ENCODE results near the gene TENM4. TPM values are rescaled to one million over a fixed set of nuclear protein-coding genes. Genes with fewer than 3 reads are reported as not detected.

Gene TENM4
- total RNA-seq, 4 donors from 2014 or later = 0.88 to 61.5 (median 4.0) TPM

DNA sequence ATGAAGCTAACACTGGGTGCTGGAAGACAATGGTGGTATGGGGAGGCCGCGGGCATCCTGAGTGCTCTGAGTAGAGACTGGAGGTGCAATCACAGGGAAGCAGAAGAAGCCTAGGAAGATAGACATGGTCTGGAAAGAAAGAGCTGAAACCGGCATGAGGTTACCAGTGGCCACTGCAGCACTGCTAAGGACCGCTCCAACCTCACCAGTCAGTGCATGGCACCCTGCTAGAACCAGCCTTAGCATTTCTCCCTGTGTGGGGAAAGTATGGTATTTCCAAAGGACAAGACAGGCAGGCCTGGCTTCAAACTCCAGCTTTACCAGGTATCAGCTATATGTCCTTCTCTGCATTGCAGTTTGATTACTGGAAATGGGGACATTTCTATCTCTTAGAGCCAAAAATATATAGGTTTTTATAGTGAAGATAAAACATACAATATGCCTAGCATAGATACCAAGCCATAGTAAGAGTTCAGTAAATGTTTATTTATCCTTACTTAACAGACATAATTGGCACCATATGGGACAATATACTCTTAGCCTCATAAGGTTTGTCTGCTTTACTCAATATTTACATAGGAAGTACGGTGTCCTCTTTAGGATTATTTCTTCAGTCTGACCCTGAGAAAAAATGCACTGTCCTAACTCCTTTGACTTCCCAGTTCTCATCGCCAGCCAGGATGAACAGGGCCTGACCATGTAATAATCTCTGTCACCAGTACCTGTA, 231.1 kb downstream of the TENM4 start:
- TF ChIP-seq POLR2A (IDR thresholded peaks at IDR 0.05) = no peak
- TF ChIP-seq, protein P1, sequence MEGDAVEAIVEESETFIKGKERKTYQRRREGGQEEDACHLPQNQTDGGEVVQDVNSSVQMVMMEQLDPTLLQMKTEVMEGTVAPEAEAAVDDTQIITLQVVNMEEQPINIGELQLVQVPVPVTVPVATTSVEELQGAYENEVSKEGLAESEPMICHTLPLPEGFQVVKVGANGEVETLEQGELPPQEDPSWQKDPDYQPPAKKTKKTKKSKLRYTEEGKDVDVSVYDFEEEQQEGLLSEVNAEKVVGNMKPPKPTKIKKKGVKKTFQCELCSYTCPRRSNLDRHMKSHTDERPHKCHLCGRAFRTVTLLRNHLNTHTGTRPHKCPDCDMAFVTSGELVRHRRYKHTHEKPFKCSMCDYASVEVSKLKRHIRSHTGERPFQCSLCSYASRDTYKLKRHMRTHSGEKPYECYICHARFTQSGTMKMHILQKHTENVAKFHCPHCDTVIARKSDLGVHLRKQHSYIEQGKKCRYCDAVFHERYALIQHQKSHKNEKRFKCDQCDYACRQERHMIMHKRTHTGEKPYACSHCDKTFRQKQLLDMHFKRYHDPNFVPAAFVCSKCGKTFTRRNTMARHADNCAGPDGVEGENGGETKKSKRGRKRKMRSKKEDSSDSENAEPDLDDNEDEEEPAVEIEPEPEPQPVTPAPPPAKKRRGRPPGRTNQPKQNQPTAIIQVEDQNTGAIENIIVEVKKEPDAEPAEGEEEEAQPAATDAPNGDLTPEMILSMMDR (IDR thresholded peaks at IDR 0.05) = no peak
- Histone ChIP-seq H3K27me3 (no peaks in the 10 kb centered on the region), H3K27ac (no peak overlapping the region), H3K4me3 (no peak overlapping the region), H3K36me3 (no peaks in the 10 kb centered on the region), H3K4me1 (no peaks in the 10 kb centered on the region), H3K9me3 (no peaks in the 10 kb centered on the region)
- intact Hi-C loops (cut with DNase I; ENCODE audit: low total_unique reads) = no loop called here
- no peak for DNase-seq

GRCh38 chr11:79208126-79208525, 232.7 kb downstream of the TENM4 start:
- Histone ChIP-seq H3K9me3 (no peaks in the 10 kb centered on the region), H3K27me3 (no peaks in the 10 kb centered on the region), H3K4me3 (no peak overlapping the region), H3K4me1 (no peaks in the 10 kb centered on the region), H3K27ac (no peak overlapping the region), H3K36me3 (no peaks in the 10 kb centered on the region)
- no peak for DNase-seq
- TF ChIP-seq, protein P1 (IDR thresholded peaks at IDR 0.05) = no peak
- TF ChIP-seq POLR2A (IDR thresholded peaks at IDR 0.05) = no peak
- intact Hi-C loops (cut with DNase I; ENCODE audit: low total_unique reads) = no loop called here

DNA sequence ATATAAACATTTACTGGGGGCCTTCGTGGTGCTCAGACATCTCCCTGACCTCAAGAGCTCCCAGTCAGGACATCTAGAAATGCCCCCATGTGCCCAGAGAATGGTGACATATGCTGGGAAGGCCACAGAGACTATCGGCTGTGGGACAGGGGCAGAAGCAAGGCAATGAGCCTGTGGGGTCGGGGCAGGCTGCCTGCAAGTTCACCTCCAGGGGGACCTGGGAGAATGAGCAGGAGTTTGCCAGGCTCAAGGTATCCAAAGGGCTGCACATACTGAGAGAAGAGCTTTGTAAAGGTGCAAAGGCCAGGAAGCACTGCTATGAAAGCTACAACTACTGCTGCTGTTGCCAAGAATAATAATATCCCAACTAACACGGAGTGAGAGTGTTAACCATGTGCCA, 233.9 kb downstream of the TENM4 start:
- H3K27ac ChIP-seq = no peak overlapping the region
- intact Hi-C loops (cut with DNase I; ENCODE audit: low total_unique reads) = no loop called here

GRCh38 chr11:79205786-79206185, 235.0 kb downstream of the TENM4 start:
- intact Hi-C loops (cut with DNase I; ENCODE audit: low total_unique reads) = no loop called here
- H3K4me1 ChIP-seq = no peaks in the 10 kb centered on the region
- TF ChIP-seq, protein P1 (IDR thresholded peaks at IDR 0.05) = no peak
- no peak for TF ChIP-seq POLR2A (IDR thresholded peaks at IDR 0.05)

More for the DNA sequence above, 233.9 kb downstream of the TENM4 start:
- Histone ChIP-seq H3K36me3 (no peaks in the 10 kb centered on the region), H3K27me3 (no peaks in the 10 kb centered on the region), H3K4me3 (no peak overlapping the region), H3K4me1 (no peaks in the 10 kb centered on the region), H3K9me3 (no peaks in the 10 kb centered on the region)
- TF ChIP-seq, protein P1 (IDR thresholded peaks at IDR 0.05) = no peak
- no peak for TF ChIP-seq POLR2A (IDR thresholded peaks at IDR 0.05)
- DNase-seq = no peak

DNA sequence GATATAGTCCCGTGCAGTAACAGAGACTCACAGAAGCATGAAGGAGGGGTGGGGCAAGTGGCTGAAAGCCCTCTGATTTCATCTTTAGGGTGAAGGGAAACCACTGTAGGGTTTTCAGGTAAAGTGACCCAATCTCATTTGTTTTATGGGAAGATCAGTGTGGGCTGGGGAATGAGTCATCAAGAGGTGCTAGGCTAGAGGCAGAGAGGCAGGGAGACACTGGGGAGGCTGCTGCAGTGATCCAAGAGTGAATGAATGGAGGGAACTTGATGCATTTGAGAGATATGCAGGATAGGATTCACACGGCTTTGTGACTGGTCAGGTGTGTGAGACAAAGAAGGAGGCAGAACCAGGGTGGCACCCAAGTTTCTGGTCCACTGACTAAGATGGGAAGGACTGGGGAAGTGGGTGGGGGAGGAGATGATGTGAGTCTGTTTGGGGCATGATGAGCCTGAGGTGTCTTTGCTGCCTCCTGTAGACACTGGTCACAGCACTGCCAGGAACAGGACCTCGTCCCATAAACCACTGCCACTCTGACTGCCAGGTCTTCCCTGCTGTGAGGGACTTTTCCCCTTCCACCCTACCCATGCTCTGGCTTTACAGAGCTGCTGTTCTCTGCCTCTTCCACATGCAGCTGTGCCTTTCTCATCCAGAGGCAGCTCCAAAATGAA, 239.0 kb downstream of the TENM4 start:
- Histone ChIP-seq H3K36me3 (no peaks in the 10 kb centered on the region), H3K27me3 (no peaks in the 10 kb centered on the region), H3K9me3 (no peaks in the 10 kb centered on the region), H3K4me3 (no peak overlapping the region), H3K4me1 (no peaks in the 10 kb centered on the region), H3K27ac (no peak overlapping the region)
- DNase-seq = no peak
- intact Hi-C loops (cut with DNase I; ENCODE audit: low total_unique reads) = no loop called here
- no peak for TF ChIP-seq POLR2A (IDR thresholded peaks at IDR 0.05)
- TF ChIP-seq, protein P1 (IDR thresholded peaks at IDR 0.05) = no peak

More at GRCh38 chr11:79205786-79206185, 235.0 kb downstream of the TENM4 start:
- no peak for DNase-seq
- no peaks in the 10 kb centered on the region for H3K36me3 ChIP-seq
- no peak overlapping the region for H3K27ac ChIP-seq
- no peaks in the 10 kb centered on the region for H3K27me3 ChIP-seq
- no peak overlapping the region for H3K4me3 ChIP-seq
- no peaks in the 10 kb centered on the region for H3K9me3 ChIP-seq

Measured in uterus (tissue), 4 donors.